Middle frontal gyrus (tissue), 1 donor: ENCODE results near the gene UVRAG.

Source experiments
- DNase-seq: peaks from one replicate; pipeline ENCODE4 v3.0.0-alpha.2; 2015; ENCODE audit warnings: low spot score; ENCODE audit errors: extremely low spot score

UVRAG gene

GRCh38 chr11:76008474-76008873 lies 193.5 kb downstream of the UVRAG start:
- no peak for DNase-seq

- DNase-seq, result no peak
Observed at GRCh38 chr11:76010051-76010450, 195.0 kb downstream of the UVRAG start.

GRCh38 chr11:76013526-76013925 lies 198.5 kb downstream of the UVRAG start:
- DNase-seq, result no peak

DNA sequence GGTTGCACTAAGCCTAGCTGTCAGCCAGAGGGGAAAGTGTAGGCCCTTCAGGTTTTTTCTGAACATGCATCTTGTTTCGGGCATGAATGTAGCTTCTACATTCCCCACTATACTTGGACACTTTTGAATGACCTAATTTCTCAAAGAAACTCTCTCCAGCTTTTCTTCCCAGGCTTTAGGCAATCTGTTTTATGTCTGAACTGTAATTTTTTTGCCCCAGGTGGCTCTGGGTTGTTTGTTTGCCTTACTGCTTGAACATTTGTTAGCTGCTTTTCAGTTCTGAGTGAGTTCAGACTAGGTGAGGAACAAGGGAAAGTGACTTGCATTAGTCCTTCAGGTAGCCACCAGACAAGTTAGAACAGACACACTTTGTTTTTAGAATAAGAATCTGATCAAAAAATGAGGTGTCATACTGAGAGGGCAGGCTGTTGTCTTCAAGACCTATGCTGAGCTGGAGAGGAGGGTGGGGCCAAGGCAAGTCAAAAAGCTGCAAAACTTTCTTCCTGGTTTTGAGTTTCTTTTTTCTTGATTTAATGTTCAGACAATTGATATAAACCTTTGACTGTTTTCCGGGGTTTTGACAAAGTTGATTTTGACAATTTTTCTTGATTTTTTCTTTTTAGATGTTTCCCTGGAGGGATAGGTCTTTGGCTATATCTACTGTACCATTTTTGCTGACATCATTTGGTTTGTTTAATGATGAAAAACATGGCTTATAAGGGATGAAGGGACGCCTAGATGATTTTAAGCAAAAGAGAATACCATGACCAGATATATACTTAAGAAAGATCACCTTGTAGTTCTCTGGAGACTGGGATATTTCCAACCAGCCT lies 208.4 kb downstream of the UVRAG start:
- no peak for DNase-seq

DNA sequence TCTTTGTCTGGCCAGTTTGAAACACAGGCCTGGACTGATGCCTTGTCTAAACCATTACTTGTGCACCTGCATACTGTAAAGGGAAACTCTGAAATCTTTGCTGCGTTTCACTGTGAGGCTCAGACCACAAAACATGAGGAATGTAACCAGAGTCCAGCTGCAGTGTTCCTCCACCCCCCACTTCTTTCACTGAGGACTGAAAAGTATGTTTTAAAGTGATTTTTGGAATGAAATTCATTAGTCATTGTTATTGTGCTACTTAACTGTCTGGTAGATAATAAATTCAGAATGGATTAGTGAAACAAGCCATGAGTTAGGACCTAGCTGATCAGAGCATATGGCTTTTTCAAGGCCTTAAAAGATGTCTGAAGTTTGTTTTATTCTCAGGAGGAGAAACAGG lies 210.1 kb downstream of the UVRAG start:
- no peak for DNase-seq

- no peak for DNase-seq
Observed at GRCh38 chr11:76025817-76026216, 210.8 kb downstream of the UVRAG start.

GRCh38 chr11:76026281-76026680 lies 211.3 kb downstream of the UVRAG start:
- DNase-seq, result no peak

DNA sequence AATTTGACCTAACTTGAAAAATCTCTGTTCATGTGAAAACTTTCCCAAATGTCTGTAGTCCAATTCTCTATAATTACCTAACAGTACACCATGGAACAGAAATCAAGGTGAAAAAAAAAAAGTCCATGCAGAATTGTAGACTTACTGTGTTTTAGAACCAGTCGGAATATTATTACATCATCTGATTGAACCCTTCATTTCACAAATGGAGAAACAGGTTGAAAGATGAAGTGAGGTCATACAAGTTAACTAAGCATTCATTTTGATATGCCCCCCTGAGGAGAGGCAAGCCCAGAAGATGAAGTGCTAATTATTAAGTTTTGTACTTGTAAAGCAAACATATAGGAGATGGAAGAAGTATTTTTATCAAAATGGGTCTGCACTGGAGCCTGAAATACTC lies 211.9 kb downstream of the UVRAG start:
- DNase-seq, result no peak

GRCh38 chr11:76030286-76030685 lies 215.3 kb downstream of the UVRAG start:
- no peak for DNase-seq

DNA sequence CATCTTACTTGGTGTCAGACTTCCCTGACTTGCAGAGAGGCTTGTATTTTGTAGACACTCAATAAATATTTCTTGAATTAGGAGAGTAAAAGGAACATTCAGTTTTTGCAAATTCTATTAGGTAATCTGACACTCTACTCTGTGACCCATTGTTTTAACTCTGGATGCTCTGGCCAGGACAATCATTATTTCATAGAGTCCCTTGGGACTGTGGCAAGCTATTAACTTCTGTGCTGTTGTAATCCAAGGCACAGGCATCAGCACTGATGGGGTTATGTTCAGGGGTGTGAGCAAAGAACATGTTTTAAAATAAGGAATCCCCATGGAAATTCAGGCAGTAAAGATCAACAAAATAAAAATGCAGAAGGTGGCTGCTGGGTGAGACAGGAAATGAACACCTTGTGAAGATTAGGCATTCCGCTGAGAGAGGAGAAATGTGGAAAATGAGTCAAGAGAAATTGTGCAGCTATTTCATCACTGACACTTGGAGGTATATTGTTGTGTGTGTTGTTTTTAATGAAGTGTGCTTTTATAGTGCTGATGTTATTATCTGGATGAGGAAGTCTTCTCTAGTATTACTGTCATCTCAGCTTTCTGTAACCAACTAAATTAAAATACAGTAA lies 216.1 kb downstream of the UVRAG start:
- no peak for DNase-seq

- no peak for DNase-seq
Observed at GRCh38 chr11:76033699-76034098, 218.7 kb downstream of the UVRAG start.

DNA sequence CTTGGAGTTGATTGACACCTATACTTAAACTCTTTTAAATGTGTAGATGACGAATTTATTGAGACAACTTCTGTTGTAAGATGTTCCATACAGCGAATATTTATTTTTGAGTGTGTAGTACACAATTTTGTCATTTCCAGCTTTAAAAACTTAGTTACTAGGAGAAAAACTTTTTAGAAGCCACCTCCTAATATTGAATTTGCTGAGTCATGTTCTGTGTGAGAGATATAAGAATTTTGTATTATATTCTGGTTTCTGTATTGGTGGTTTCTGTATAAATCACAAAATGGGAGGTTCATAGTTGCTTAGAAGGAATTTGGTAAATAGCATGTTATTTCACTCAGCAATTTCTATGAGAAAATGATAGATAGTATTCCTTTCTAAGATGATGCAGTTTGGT lies 220.0 kb downstream of the UVRAG start:
- DNase-seq, result no peak

- DNase-seq, result no peak
Observed at GRCh38 chr11:76038608-76039007, 223.6 kb downstream of the UVRAG start.

- no peak for DNase-seq
Observed at GRCh38 chr11:76041208-76041607, 226.2 kb downstream of the UVRAG start.

DNA sequence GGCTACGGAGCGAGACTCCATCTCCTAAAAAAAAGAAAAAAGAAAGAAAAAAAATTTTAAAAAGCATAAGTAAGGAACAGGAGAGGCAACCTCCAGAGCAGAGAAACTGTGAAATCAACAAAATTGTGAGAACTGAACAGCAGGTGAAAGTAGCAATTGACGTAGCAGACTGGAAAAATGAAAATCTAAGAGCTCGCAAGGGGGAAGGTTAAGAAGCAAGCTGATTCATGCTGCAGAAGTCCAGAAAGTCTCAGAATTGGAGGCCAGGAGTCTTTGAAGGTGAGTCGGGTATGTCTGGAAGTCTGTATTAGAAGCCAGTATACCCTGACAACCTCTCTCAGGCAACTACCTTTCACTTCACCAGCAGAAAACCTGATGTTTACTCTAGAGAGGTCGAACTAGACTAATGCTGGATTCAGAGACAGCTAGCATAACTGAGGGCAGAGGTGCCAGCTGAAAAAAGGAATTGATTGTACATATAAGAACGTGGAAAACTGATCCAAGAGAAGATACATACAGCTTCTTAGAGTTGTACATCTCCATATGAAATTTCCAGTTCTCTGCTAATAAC lies 229.8 kb downstream of the UVRAG start:
- no peak for DNase-seq

GRCh38 chr11:76047231-76047630 lies 232.2 kb downstream of the UVRAG start:
- no peak for DNase-seq

- no peak for DNase-seq
Observed at GRCh38 chr11:76047766-76048165, 232.8 kb downstream of the UVRAG start.

GRCh38 chr11:76048763-76049162 lies 233.8 kb downstream of the UVRAG start:
- no peak for DNase-seq

GRCh38 chr11:76049511-76049910 lies 234.5 kb downstream of the UVRAG start:
- DNase-seq, result no peak

GRCh38 chr11:76051937-76052336 lies 236.9 kb downstream of the UVRAG start:
- DNase-seq, result no peak

GRCh38 chr11:76054330-76054729 lies 239.3 kb downstream of the UVRAG start:
- no peak for DNase-seq

DNA sequence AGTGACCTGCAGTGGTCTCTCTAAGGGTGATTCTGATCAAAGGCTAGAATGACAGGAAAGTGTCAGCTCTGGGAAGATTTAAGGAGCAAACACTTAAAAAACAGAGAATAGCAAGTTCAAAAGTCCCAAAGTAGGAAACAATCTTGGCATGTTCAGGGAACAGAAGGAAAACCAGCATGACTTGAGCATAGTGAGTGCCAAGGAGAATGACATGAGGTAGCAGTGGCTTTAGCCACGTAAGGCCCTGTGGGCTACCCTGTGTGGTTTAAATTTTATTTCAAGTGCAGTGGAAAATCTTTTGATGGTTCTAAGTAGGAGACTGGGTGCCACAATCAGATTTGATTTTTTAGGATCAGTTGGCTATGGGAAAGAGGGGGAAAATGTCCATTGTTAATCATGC lies 241.9 kb downstream of the UVRAG start:
- no peak for DNase-seq
